ENCODE results near the gene NDUFS8.

- no peak for TF ChIP-seq ZNF274 (IDR thresholded peaks at IDR 0.05; ENCODE audit: low read depth, low read length)
- TF ChIP-seq YY1 (IDR thresholded peaks at IDR 0.05; ENCODE audit: insufficient read depth, insufficient read length): no peak
Measured at GRCh38 chr11:68053981-68054812, 23.7 kb downstream of the NDUFS8 start.

Measured in NT2/D1 (cell line).